Smooth muscle cell of the umbilical artery (primary cell): Measurements from ENCODE around the gene IL17B. TPM values are rescaled to one million over a fixed set of nuclear protein-coding genes. Genes with fewer than 3 reads are reported as not detected.

ENCODE experiments used
- total RNA-seq: library from RNA; depleted of rRNA; stranded (reverse); fragments of >200 nt; gene quantifications from 2 replicates; pipeline ENCODE4 v1.2.3, GENCODE V29; 2014

IL17B gene, protein sequence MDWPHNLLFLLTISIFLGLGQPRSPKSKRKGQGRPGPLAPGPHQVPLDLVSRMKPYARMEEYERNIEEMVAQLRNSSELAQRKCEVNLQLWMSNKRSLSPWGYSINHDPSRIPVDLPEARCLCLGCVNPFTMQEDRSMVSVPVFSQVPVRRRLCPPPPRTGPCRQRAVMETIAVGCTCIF
- total RNA-seq: 0.59 TPM in 1 of 2 replicates, not detected in the other

DNA sequence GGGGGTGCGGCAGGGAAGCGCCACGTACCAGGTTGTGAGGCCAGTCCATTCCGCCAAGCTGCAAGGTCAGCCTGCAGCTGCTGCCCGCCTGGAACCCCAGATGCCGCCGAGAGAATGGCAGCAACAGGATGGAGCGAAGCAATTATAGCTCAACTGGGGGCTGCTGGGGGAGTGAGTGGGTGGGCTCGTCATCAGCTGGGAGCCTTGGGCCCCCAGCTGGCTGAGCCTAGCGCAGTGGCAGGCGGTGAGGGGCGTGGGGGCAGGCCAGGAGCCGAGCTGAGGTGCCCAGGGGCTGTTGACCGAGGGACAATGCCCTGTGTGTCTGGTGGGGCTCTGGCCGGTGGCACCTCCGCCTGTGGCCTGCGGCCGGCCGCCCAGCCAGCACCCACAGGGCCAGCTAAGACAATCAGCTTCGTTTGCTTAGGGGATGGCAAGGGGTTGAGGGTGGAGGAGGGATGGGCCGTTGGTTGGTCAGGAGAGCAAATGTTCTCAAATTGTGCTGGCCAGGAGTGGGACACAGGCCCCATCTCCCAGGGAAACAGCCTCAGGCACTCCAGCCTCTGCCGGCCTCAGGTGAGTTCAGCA is at the start of gene IL17B:
Gene IL17B, minus strand, starts transcription at position 116 of the 585 bp plus-strand sequence. Its CDS starts 67 bp downstream, at position 49.

DNA sequence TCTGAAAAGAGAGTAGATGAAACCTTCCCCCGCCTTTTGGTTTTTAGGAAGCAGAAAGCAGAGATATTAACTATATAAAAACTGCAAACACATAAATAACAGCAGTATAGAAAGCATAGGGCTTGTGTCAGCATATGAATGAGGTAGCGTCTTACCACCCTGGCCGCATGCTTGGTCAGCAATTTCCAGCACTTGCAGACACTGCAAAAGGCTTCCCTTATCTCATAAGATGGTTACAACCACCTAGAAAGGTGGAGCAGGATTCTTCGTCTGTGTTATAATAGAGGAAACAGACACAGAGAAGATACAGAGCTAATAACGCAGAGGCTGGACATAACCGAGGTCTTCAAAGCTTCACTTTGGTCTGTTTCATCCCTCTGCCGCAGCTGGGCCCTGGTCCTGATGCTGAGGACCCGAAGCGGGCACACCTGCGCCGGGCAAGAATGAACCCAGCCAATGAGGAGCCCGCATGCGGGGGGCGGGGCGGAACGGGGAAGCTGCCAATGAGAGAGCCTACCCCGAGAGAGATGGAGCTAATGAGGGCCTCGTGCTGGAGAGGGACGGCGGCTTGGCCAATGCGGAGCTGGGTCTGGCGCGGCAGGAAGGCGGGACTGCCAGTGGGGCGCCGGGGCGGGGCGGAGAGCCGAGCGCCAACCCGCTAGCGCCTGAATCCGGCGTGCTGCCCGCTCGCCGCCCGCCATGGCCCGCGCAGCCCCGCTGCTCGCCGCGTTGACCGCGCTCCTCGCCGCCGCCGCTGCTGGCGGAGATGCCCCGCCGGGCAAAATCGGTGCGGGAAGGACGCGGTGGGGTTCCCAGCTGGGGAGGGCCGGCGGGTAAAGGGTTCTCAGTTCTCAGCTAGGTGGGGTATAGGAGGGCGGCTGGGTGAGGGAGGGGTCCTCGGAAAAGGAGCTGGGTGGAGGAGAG is 21.5 kb downstream of the IL17B start, which contains the start of gene PCYOX1L:
Gene PCYOX1L, plus strand, starts transcription at position 677 of the 924 bp plus-strand sequence. Its CDS starts 23 bp downstream, at position 700.

DNA sequence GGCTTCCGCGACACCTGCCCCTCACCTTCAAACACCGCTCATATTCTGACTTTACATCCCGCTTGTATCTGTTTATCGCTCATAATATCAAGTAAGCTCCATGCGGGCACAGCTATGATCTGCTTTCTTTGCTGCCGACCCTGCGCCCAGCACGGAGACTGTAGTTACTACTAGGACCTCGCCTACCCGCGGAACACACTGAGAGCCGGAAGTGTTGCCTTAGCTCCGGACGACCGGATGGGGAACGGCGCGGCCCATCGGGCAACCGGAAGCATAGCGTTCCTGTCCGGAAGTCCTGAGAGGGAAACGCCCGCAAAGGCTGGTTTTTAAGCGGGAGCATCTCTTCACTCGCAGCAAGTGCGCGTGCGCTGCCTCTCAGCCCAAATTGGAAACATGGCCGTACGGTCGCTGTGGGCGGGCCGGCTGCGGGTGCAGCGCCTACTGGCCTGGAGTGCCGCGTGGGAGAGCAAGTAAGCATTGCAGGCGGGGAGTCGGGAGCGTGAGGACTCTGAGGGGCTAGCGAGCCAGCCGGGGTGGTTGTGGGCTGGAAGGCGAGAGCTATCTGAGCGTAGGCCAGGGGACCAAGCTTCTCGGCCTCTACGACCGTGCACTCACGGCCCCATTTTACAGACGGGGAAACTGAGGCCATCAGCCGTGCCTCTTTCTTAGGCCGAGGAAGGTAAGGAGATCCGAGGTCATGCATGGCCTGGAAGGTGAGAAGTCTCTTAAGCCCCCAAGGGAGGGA is 33.8 kb downstream of the IL17B start, which contains the start of gene GRPEL2:
Gene GRPEL2, plus strand, starts transcription at position 353 of the 745 bp plus-strand sequence. Its CDS starts 41 bp downstream, at position 394.

Other genes starting within 250 kb of the IL17B start
- 4.2 and 11.3 TPM in 2 replicates for gene ABLIM3, start 237.8 kb downstream of the IL17B start, total RNA-seq
- 1.5 and 3.4 TPM in 2 replicates for gene AFAP1L1, start 107.4 kb downstream of the IL17B start, total RNA-seq
- gene GRPEL2, start 33.8 kb downstream of the IL17B start, total RNA-seq: 16.4 and 21.7 TPM in 2 replicates
- gene PCYOX1L, start 21.2 kb downstream of the IL17B start, total RNA-seq: 16.8 and 17.5 TPM in 2 replicates
- 510 and 556 TPM in 2 replicates for gene CSNK1A1, start 172.1 kb upstream of the IL17B start, total RNA-seq
- 0.30 and 0.32 TPM in 2 replicates for gene ARHGEF37, start 202.2 kb upstream of the IL17B start, total RNA-seq